Fibroblast of lung (primary cell): ENCODE results near the gene COTL1. TPM values are rescaled to one million over a fixed set of nuclear protein-coding genes. Genes with fewer than 3 reads are reported as not detected.

Experiments
- DNase-seq, 2 donors: peaks; one replicate each; pipeline versions ENCODE4 v3.0.0 to v3.0.0-alpha.2; 2010; ENCODE audit warnings: low read depth in 2 of 2
- H2AFZ ChIP-seq: 2 replicates; pipeline ENCODE4 v1.5.1; 2012; ENCODE audit warnings: low read length, control low read depth, inconsistent platforms
- H3K27ac ChIP-seq: 2 replicates; pipeline ENCODE4 v1.5.1; 2011; ENCODE audit warnings: low read length, control low read depth; ENCODE audit not compliant: insufficient read depth
- H3K27me3 ChIP-seq: 2 replicates; pipeline ENCODE4 v1.5.1; 2011; ENCODE audit warnings: mild to moderate bottlenecking, low read length; ENCODE audit not compliant: control insufficient read depth, insufficient read depth
- H3K36me3 ChIP-seq: 2 replicates; pipeline ENCODE4 v1.5.1; 2011; ENCODE audit warnings: low read length; ENCODE audit not compliant: control insufficient read depth, insufficient read depth
- H3K4me1 ChIP-seq: 2 replicates; pipeline ENCODE4 v1.5.1; 2011; ENCODE audit warnings: low read length; ENCODE audit not compliant: control insufficient read depth, insufficient read depth; ENCODE audit errors: extremely low read depth
- H3K4me2 ChIP-seq: 2 replicates; pipeline ENCODE4 v1.5.1; 2011; ENCODE audit warnings: low read length, control low read depth; ENCODE audit not compliant: insufficient read depth; ENCODE audit errors: extremely low read depth
- H3K4me3 ChIP-seq, 4 experiments: fragments of 200-600 bp in 1 of 4; sonication (generic) in 1 of 4; replicated peaks in 1 of 4; 2 replicates each; pipeline ENCODE4 v1.5.1; 2011 to 2016; ENCODE audit warnings: low read length in 4 of 4, low read depth in 3 of 4, mild to moderate bottlenecking in 3 of 4, control low read depth in 2 of 4, inconsistent platforms in 1 of 4, mixed read lengths in 1 of 4; ENCODE audit not compliant: insufficient read depth in 1 of 4; ENCODE audit errors: control extremely low read depth in 1 of 4
- H3K79me2 ChIP-seq: 2 replicates; pipeline ENCODE4 v1.5.1; 2012; ENCODE audit warnings: mild to moderate bottlenecking, low read length, inconsistent platforms; ENCODE audit not compliant: control insufficient read depth, insufficient read depth
- H3K9ac ChIP-seq: 2 replicates; pipeline ENCODE4 v1.5.1; 2011; ENCODE audit warnings: mild to moderate bottlenecking, low read length, control low read depth; ENCODE audit not compliant: insufficient read depth
- H3K9me3 ChIP-seq: 2 replicates; pipeline ENCODE4 v1.5.1; 2012; ENCODE audit warnings: low read depth, low read length; ENCODE audit not compliant: control insufficient read depth, insufficient read depth
- H4K20me1 ChIP-seq: 2 replicates; pipeline ENCODE4 v1.5.1; 2011; ENCODE audit warnings: low read length; ENCODE audit not compliant: control insufficient read depth, insufficient read depth; ENCODE audit errors: extremely low read depth
- EZH2 ChIP-seq: IDR thresholded peaks from 2 replicates; pipeline ENCODE4 v1.5.1; 2012; ENCODE audit warnings: low read length, control low read depth, mild to moderate bottlenecking; ENCODE audit errors: missing control alignments
- polyA plus RNA-seq, 2 donors: library from polyadenylated mRNA; depleted of rRNA in 1 of 2; stranded (reverse) in 1 of 2; unstranded in 1 of 2; fragments of >200 nt; gene quantifications; 2 replicates each; pipeline ENCODE4 v1.2.1, GENCODE V29; 2011 to 2012; ENCODE audit warnings: missing spikeins in 1 of 2
- total RNA-seq: library from RNA; depleted of rRNA; stranded (reverse); fragments of >200 nt; gene quantifications from 2 replicates; pipeline ENCODE4 v1.2.1, GENCODE V29; 2014
- TF ChIP-seq, protein P1 (sequence below), 2 donors: IDR thresholded peaks in 1 of 2; conservative IDR thresholded peaks in 1 of 2; 1 replicate in 1 of 2; 2 replicates in 1 of 2; pipeline ENCODE4 v1.5.1; 2011 to 2012; ENCODE audit warnings: low read length in 2 of 2, control low read depth in 1 of 2, inconsistent platforms in 1 of 2, low read depth in 1 of 2, mild to moderate bottlenecking in 1 of 2

The COTL1 gene
- total and polyA plus RNA-seq, 2 donors (not counting 1 experiment from before 2014, with no cell fraction given), result 103 to 192 TPM

DNA sequence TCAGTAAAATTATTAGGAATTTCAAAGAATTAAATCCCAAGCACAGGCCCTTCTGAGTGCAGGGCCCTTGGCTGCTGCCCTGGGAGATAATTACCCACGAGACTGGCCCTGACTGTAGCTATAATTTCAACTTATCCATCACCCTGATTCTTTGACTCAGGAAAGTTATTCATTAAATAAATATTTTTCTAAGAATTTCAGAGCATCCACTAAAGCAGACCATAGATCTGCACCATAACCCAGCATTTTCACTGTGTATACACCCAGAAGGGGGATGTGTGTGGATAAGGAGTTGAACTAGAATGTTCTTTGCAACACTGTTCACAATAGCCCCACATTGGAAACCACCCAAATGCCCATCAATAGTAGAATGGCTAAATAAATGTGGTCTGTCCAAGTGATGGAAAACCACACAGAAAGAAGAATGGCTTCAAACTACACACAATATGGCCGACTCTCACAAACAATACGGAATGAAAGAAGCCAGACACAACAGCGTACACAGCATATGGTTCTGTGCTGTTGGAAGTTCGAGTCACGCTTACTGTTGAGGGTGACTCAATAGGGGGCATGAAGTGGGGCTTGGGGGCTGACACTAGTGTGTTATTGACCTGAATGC, 79.5 kb downstream of the COTL1 start:
- no peaks in the 10 kb centered on the region for H3K79me2 ChIP-seq

GRCh38 chr16:84537491-84538151, 80.3 kb downstream of the COTL1 start:
- H3K4me1 ChIP-seq, result peaks cover 6% of the 10 kb centered on the region
- no peaks in the 10 kb centered on the region for H4K20me1 ChIP-seq
- H3K36me3 ChIP-seq, result no peaks in the 10 kb centered on the region
- H3K27me3 ChIP-seq, result no peaks in the 10 kb centered on the region
- H3K79me2 ChIP-seq, result no peaks in the 10 kb centered on the region
- no peak overlapping the region for H3K27ac ChIP-seq
- no peak overlapping the region for H3K4me2 ChIP-seq
- TF ChIP-seq, protein P1, sequence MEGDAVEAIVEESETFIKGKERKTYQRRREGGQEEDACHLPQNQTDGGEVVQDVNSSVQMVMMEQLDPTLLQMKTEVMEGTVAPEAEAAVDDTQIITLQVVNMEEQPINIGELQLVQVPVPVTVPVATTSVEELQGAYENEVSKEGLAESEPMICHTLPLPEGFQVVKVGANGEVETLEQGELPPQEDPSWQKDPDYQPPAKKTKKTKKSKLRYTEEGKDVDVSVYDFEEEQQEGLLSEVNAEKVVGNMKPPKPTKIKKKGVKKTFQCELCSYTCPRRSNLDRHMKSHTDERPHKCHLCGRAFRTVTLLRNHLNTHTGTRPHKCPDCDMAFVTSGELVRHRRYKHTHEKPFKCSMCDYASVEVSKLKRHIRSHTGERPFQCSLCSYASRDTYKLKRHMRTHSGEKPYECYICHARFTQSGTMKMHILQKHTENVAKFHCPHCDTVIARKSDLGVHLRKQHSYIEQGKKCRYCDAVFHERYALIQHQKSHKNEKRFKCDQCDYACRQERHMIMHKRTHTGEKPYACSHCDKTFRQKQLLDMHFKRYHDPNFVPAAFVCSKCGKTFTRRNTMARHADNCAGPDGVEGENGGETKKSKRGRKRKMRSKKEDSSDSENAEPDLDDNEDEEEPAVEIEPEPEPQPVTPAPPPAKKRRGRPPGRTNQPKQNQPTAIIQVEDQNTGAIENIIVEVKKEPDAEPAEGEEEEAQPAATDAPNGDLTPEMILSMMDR (conservative IDR thresholded peaks at IDR 0.05 in 1 of 2, IDR thresholded peaks at IDR 0.05 in 1 of 2; ENCODE audit: low read depth in 1 of 2, low read length in 2 of 2), result no peak
- TF ChIP-seq EZH2, result no peak
- H3K9ac ChIP-seq, result no peak overlapping the region
- H2AFZ ChIP-seq, result no peak overlapping the region
- H3K4me3 ChIP-seq, result no peak overlapping the region
- no peak for DNase-seq
- no peaks in the 10 kb centered on the region for H3K9me3 ChIP-seq

More for the DNA sequence above, 79.5 kb downstream of the COTL1 start:
- no peaks in the 10 kb centered on the region for H3K4me1 ChIP-seq
- no peak overlapping the region for H3K27ac ChIP-seq
- no peak for TF ChIP-seq EZH2
- TF ChIP-seq, protein P1 (conservative IDR thresholded peaks at IDR 0.05 in 1 of 2, IDR thresholded peaks at IDR 0.05 in 1 of 2; ENCODE audit: low read depth in 1 of 2, low read length in 2 of 2), result no peak
- no peak overlapping the region for H3K9ac ChIP-seq
- no peak for DNase-seq
- H3K4me2 ChIP-seq, result no peak overlapping the region
- H2AFZ ChIP-seq, result no peak overlapping the region
- H4K20me1 ChIP-seq, result no peaks in the 10 kb centered on the region
- no peak overlapping the region for H3K4me3 ChIP-seq
- no peaks in the 10 kb centered on the region for H3K27me3 ChIP-seq
- H3K36me3 ChIP-seq, result no peaks in the 10 kb centered on the region
- H3K9me3 ChIP-seq, result no peaks in the 10 kb centered on the region

GRCh38 chr16:84535851-84536250, 82.0 kb downstream of the COTL1 start:
- H3K27me3 ChIP-seq, result no peaks in the 10 kb centered on the region
- H3K9ac ChIP-seq, result no peak overlapping the region
- H2AFZ ChIP-seq, result no peak overlapping the region
- H3K4me2 ChIP-seq, result no peak overlapping the region
- no peak overlapping the region for H3K27ac ChIP-seq
- H3K36me3 ChIP-seq, result no peaks in the 10 kb centered on the region
- H3K4me3 ChIP-seq, result no peak overlapping the region
- H4K20me1 ChIP-seq, result no peaks in the 10 kb centered on the region
- TF ChIP-seq EZH2, result no peak
- TF ChIP-seq, protein P1 (conservative IDR thresholded peaks at IDR 0.05 in 1 of 2, IDR thresholded peaks at IDR 0.05 in 1 of 2; ENCODE audit: low read depth in 1 of 2, low read length in 2 of 2), result no peak
- H3K4me1 ChIP-seq, result peaks cover 19% of the 10 kb centered on the region
- no peak for DNase-seq
- no peaks in the 10 kb centered on the region for H3K9me3 ChIP-seq
- no peaks in the 10 kb centered on the region for H3K79me2 ChIP-seq
